ENCODE results near the gene TJP3.

Gene TJP3

GRCh38 chr19:3784607-3785450, 76.6 kb downstream of the TJP3 start:
- DNase-seq (ENCODE audit: low spot score) = no peak

GRCh38 chr19:3785451-3785937, 77.3 kb downstream of the TJP3 start:
- DNase-seq (ENCODE audit: low spot score) = no peak

GRCh38 chr19:3785938-3786824, 78.0 kb downstream of the TJP3 start, which contains the start of gene MATK:
MATK (minus strand) TSS chr19:3786381; CDS start chr19:3785135, 1,246 bp downstream.
- no peak for DNase-seq (ENCODE audit: low spot score)

GRCh38 chr19:3788996-3789778, 81.0 kb downstream of the TJP3 start:
- no peak for DNase-seq (ENCODE audit: low spot score)

GRCh38 chr19:3790209-3790734, 82.1 kb downstream of the TJP3 start:
- no peak for DNase-seq (ENCODE audit: low spot score)

DNA sequence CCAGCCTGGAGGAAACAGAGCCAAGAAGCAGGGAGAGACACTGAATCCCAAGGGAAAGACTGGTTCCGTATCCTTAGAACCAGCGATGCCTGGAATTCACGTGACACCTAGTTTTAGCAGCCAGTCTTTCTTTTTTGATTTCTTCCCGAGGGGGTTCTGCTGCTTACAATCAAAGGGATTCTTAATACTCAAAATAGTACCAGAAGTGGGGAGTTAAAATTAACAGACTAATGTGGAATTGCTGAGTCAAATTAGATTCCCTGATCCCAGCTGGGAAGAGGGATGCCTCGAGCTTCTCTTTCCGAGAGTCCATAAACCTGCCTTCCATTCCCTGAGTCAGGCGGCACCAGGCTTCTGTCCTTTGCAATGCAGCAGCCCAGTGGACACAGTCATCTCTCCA, 82.8 kb downstream of the TJP3 start:
- DNase-seq (ENCODE audit: low spot score) = no peak

DNA sequence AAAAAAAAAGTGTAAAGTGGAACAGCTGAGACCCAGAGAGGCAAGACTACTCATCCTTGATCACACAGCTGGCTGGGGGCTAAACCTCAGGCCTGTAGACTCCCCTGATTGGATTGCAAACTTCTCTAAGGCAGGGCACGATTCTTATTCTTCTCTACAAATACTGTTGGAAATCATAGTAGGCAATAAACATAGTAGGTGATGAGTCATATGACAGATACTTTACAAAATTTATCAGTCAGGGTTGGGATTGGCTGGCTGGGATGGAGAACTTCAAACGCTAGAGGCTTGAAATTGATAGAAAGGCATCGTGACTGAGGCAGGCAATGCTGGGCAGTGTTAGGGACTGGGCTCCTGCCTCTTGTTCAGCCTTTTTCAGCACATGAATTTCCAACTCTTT, 83.9 kb downstream of the TJP3 start:
- no peak for DNase-seq (ENCODE audit: low spot score)

DNA sequence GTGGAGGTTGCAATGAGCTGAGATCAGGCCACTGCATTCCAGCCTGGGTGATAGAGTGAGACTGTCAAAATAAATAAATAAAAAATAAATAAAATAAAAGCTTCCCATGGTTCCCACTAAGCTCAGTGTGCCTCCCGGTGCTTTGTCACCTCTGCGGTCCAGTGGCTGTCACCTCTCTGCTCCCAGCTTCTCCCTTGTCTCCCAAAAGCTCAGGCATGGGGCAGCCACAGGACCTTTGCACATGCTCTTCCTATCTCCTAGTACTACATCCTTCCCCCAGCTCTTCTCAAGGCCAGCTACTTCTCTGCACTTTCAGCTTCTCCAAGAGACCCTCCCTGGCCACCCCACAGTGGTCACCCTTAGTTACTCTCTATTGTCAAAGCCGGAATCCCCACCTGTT, 85.6 kb downstream of the TJP3 start:
- DNase-seq (ENCODE audit: low spot score) = no peak

GRCh38 chr19:3796358-3796757, 88.2 kb downstream of the TJP3 start:
- DNase-seq (ENCODE audit: low spot score) = no peak

- DNase-seq (ENCODE audit: low spot score) = no peak
Measured at GRCh38 chr19:3798137-3798536, 90.0 kb downstream of the TJP3 start.
